HG03097 (cell line): Measurements from ENCODE around the gene CPNE5.
"Not testable (repeated sequence)": the region's sequence is repeated elsewhere in the genome, so short reads cannot be mapped to it uniquely, and the experiment has no call there.

Source experiments
- ATAC-seq: cut with Tn5 transposase; IDR thresholded peaks from one replicate; pipeline ENCODE4 v1.9.1; 2021; ENCODE audit not compliant: unreplicated experiment, low FRiP score

Gene CPNE5

GRCh38 chr6:36731622-36732310 lies 107.5 kb downstream of the CPNE5 start:
- no peak for ATAC-seq

- ATAC-seq: no peak
Measured at GRCh38 chr6:36730424-36731380, 108.5 kb downstream of the CPNE5 start.

GRCh38 chr6:36729161-36729524 lies 110.1 kb downstream of the CPNE5 start:
- no peak for ATAC-seq

GRCh38 chr6:36728289-36729160 lies 110.7 kb downstream of the CPNE5 start:
- ATAC-seq: no peak

GRCh38 chr6:36727505-36728021 lies 111.7 kb downstream of the CPNE5 start:
- no peak for ATAC-seq

- ATAC-seq: no peak
Measured at GRCh38 chr6:36725581-36725980, 113.7 kb downstream of the CPNE5 start.

- no peak for ATAC-seq
Measured at GRCh38 chr6:36724514-36725390, 114.5 kb downstream of the CPNE5 start.

- not testable (repeated sequence) for ATAC-seq
Measured at GRCh38 chr6:36723992-36724391, 115.3 kb downstream of the CPNE5 start.

- ATAC-seq: no peak
Measured at GRCh38 chr6:36722879-36723278, 116.4 kb downstream of the CPNE5 start.

- no peak for ATAC-seq
Measured at GRCh38 chr6:36722365-36722764, 116.9 kb downstream of the CPNE5 start.

- ATAC-seq: no peak
Measured at GRCh38 chr6:36721369-36722140, 117.7 kb downstream of the CPNE5 start.

- ATAC-seq: no peak
Measured at GRCh38 chr6:36720251-36721141, 118.7 kb downstream of the CPNE5 start.

- ATAC-seq: no peak
Measured at GRCh38 chr6:36719126-36719525, 120.1 kb downstream of the CPNE5 start.

GRCh38 chr6:36718560-36718959 lies 120.7 kb downstream of the CPNE5 start:
- no peak for ATAC-seq

GRCh38 chr6:36717871-36718540 lies 121.2 kb downstream of the CPNE5 start:
- ATAC-seq: no peak

- no peak for ATAC-seq
Measured at GRCh38 chr6:36717231-36717825, 121.9 kb downstream of the CPNE5 start.

- ATAC-seq: no peak
Measured at GRCh38 chr6:36716476-36717093, 122.7 kb downstream of the CPNE5 start.
